Glomerular visceral epithelial cell (primary cell): ENCODE results near the gene HSDL1.
A peak's percentile ranks its signal among the peaks of the same experiment; 100 is the strongest.

Experiments used
- DNase-seq: peaks from one replicate; pipeline ENCODE4 v3.0.0-alpha.2; 2016; ENCODE audit errors: extremely low spot score

The HSDL1 gene

DNA sequence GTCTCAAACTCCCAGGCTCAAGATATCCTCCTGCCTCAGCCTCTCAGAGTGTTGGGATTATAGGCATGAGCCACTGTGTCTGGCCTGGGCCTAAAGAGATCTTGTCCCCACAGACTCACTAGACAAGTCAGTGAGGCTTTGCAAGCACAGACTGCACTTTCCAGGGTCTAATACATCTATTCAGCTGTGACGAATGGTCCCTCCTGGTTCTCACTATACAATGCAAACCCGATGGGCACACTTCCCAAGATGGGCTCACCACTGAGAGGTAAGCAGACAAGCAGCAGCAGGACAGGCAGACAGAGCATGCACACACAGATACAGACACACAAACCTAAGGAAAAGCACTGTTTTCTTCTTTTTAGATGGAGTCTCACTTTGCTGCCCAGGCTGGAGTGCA lies 37.1 kb downstream of the HSDL1 start:
- DNase-seq = no peak

GRCh38 chr16:84105948-84106740 lies 38.8 kb downstream of the HSDL1 start:
- DNase-seq = no peak

DNA sequence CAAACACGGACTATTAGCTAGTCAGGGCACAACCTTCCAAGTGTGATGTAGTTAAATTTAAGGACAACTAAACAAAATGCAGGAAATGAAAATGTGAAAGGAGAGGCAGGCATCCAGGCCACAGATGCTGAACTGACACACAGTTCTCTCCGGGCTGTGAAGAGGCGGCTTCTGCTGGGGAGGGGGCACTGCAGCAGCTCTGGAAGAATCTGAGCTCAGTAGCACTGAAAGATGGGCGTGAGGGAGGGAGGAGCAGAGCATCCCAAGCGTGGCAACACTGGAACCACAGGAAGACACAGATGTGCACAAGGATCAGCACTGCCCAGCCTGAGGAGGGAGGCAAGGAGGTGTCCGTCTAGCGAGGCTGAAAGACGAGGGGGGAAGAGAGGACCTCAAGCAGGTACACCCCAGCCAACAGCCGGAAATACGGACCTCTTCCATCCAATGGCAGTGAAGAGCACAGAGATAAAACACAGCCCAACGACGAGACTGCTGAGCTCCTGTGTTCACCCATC lies 39.6 kb downstream of the HSDL1 start:
- no peak for DNase-seq

DNA sequence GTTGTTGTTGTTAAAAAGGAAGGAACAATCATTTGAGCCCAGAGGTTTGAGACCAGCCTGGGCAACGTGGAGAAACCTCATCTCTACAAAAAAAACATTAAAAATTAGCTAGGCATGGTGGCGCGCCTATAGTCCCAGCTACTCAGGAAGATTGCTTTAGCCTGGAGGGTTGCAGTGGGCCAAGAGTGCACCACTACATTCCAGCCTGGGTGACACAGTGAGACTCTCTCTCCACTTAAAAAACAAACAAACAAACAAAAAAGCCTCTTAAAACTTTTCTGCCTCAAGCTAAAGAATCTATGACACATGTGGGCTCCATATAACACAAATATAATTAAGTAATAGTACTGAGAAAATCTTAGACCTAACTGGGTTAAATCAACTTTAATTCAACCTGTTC lies 40.7 kb downstream of the HSDL1 start:
- no peak for DNase-seq

DNA sequence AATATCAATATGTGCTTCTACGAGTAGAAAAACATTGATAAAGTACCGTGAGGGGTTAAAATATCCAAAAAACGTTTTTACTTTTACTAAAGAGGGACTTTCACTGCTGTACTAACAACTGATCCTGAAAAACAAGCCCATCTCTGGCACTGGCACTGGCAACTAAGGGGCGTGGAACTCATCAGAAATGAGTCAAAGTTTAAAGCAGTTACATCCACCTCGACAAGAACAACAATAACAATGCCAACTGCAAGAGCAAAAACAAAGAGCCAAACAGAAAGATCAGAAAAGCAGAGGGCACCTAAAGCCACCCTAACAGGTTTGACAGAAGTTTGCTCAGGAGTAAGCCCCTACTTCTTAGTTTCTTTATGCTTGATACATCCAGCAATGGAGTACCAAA lies 41.3 kb downstream of the HSDL1 start:
- no peak for DNase-seq

- DNase-seq = no peak
These were observed 46.0 kb downstream of the HSDL1 start for GRCh38 chr16:84098939-84099338.

GRCh38 chr16:84096447-84097005 lies 48.5 kb downstream of the HSDL1 start:
- no peak for DNase-seq

GRCh38 chr16:84095466-84095865 lies 49.5 kb downstream of the HSDL1 start:
- DNase-seq = no peak

DNA sequence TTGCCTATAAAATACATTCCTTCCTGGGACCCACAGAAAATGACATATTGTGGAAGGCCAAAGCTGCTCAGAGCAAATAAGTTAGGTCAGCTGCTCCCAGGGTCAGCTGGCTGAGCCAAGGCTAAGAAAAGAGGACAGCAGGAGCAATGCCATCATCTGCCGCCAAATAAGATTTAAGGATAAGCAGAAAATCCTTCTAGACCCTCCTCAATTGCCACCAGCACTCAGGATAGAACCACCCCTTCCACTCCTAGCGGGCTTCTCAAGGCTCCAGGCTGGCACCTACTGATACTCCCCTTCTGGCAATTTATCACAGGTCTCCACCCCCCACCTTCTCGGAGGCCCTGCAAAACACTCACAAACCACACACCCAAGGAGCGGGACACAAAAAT lies 51.1 kb downstream of the HSDL1 start:
- DNase-seq = no peak

- DNase-seq = no peak
These were observed 51.7 kb downstream of the HSDL1 start for GRCh38 chr16:84093120-84093878.

DNA sequence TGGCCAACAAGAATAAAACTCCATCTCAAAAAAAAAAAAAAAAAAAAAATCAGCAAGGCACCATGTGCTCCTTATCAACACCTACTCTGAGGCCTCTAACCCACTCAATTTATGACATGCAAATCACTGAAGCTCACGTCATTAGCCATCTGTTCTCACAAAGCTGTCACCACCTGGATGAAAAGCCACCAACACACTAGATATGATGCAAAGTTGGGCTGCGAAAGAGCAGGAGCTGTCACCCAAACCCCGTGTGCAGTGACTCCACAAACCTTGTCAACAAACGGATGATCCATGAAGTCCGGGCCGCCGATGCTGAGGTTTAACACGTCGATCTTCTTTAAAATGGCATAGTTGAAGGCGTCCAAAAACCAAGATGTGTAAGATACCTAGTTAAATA lies 53.5 kb downstream of the HSDL1 start:
- no peak for DNase-seq

DNA sequence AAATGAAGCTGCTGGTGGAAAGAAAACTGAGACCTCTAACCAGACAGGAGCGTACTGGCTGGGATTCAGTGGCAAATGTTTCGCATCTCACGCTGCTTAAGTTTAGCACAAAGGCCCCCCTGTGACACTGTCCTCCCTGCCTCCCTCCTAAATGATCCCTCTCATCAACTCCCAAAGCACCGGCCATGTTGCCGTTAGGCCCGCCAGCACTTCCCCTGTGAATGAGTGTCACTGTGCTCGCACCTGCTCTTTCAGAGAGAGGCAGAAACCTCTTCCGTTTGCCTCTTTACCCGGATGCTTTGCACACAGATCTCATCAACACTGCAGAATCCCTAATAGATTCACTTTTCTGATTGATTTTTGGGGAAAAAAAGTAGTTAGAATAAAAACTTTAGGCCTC lies 54.8 kb downstream of the HSDL1 start:
- DNase-seq = no peak

GRCh38 chr16:84088695-84089395 lies 56.1 kb downstream of the HSDL1 start:
- no peak for DNase-seq

- DNase-seq = no peak
These were observed 57.4 kb downstream of the HSDL1 start for GRCh38 chr16:84087466-84088151.

- DNase-seq = no peak
These were observed 58.0 kb downstream of the HSDL1 start for GRCh38 chr16:84087001-84087400.

DNA sequence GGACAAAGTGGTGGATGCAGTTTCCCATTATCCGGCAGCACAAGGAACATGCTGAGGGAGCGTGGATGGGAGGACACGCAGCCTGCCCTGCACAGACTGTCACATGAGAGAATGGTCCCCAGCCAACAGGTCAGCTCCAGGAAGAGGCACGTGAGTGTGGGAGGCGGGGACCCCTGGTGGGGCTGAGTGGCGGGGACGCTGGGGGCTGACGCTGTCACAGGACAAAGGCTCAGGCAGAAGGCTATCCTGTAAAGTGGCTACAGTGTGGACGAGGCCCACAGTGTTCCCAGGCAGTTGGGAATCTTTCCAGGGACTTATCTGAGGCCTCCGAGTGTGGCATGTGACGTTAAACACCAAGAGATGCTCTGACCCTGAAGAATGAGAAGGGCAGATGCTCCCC lies 58.6 kb downstream of the HSDL1 start:
- no peak for DNase-seq

GRCh38 chr16:84085773-84086172 lies 59.2 kb downstream of the HSDL1 start:
- DNase-seq = no peak

DNA sequence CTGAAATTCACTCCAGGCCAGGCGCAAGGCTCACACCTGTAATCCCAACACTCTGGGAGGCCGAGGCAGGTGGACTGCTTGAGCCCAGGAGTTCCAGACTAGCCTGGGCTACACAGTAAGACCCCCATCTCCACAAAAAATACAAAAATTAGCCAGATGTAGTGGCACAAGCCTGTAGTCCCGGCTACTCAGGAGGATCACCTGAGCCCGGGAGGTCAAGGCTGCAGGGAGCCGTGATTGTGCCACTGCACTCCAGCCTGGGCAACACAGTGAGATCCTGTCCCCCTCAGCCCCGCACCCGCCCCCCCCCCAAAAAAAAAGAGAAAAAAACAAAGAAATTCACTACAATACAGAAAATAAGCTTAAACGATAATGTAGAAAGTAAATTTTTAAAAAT lies 59.7 kb downstream of the HSDL1 start:
- DNase-seq = no peak

GRCh38 chr16:84084570-84085270 lies 60.3 kb downstream of the HSDL1 start:
- DNase-seq = peak; percentile 65

GRCh38 chr16:84082835-84083569 lies 62.0 kb downstream of the HSDL1 start:
- no peak for DNase-seq
